ENCODE data around the gene PLAU. TPM values are rescaled to one million over a fixed set of nuclear protein-coding genes. Genes with fewer than 3 reads are reported as not detected.
"Not testable (repeated sequence)": the region's sequence is repeated elsewhere in the genome, so short reads cannot be mapped to it uniquely, and the experiment has no call there.

PLAU gene
- total RNA-seq, 1 experiment from 2014 or later: 219 TPM

DNA sequence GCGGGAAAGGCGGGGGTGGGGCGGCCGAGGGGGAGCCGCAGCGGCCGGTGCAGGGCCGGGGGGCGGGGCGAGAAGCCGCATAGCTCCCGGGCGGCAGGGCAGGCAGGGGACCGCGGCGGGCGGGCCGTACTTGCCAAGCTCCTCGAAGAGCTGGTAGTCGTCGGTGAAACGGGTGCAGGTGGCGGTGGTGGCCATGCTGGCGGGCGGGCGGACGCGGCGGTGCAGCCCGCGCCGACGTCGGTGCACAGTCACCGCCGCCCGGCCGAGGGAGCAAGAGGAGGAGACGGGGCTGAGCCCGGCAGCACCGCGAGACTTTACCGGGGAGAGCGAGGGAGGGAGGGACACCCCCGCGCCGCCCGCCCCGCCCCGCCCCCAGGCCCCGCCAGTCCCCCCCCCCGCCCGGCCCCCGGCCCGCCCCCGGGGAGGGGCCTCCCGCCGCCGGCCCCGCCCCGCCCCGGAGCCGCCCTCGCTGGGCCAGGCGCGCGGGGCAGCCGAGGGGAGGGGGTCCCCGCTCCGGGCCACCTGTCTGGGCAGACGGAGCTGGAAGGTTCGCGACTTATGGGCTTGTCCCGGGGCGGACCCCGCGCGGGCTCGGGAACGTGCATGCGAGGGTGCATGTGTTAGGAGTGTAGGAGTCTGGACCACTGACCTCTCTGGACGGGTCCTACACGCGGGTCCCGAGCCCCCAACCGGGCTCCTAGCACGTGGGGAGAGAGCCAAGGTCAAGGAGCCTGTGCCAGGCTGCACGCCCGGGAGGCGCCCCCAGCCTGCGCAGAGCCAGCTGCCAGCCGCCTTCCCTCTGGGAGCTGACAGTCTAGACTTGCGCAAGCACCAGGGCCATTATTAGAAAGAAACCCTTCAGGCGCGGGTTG, 36.4 kb upstream of the PLAU start, which contains the start of gene CAMK2G:
CAMK2G (minus strand) TSS at position 289 of the 872 bp plus-strand sequence; CDS start at position 195, 94 bp downstream.
- peak; percentile 89 for DNase-seq
- H3K4me3 ChIP-seq: peak within 1 kb of the TSS; percentile 67
- H3K36me3 ChIP-seq: peaks cover 20% of the 10 kb centered on the region
- no peaks in the 10 kb centered on the region for H3K9me3 ChIP-seq
- H3K27me3 ChIP-seq: no peaks in the 10 kb centered on the region

DNA sequence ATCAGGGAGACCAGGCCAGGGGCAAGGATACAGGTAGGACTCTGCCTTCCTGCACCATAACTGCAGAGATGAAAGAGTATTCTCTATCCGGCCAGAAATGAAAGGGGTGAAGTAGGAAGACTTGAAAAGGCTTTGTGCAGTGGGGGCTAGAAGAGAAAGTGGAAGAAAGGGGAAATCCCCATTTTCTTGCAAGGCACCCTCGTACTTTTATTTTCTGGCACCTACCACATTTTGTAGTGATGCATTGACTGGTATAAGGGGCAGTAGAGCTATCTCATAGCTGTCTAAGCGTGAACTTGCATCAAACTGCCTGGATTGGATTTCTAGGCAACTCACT, 35.8 kb upstream of the PLAU start:
- H3K27me3 ChIP-seq: no peaks in the 10 kb centered on the region
- peaks cover 16% of the 10 kb centered on the region for H3K36me3 ChIP-seq
- H3K4me3 ChIP-seq: peak overlapping the region; percentile 67
- no peak for DNase-seq
- H3K9me3 ChIP-seq: no peaks in the 10 kb centered on the region

DNA sequence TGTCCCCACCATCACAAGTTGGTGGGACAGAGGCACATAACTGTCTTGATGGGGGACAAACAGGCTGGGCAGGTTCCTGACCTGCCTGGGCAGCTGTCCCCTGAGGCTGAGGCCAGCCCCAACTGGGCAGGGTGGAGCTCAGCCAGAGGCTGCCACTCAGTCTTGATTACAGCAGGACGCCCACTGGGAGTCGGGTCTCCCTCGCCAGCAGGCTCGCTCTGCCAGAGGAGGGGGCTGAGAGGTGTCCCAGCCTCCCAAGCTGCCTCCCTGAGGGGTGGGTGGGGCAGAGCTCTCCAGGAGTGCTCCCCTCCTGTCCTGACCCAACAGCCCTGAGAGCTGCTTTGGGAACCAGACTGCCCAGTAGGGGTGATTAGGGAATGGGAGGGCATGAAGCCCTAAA, 34.8 kb upstream of the PLAU start:
- no peaks in the 10 kb centered on the region for H3K27me3 ChIP-seq
- no peak for DNase-seq
- H3K36me3 ChIP-seq: peaks cover 12% of the 10 kb centered on the region
- H3K4me3 ChIP-seq: no peak overlapping the region
- H3K9me3 ChIP-seq: no peaks in the 10 kb centered on the region

DNA sequence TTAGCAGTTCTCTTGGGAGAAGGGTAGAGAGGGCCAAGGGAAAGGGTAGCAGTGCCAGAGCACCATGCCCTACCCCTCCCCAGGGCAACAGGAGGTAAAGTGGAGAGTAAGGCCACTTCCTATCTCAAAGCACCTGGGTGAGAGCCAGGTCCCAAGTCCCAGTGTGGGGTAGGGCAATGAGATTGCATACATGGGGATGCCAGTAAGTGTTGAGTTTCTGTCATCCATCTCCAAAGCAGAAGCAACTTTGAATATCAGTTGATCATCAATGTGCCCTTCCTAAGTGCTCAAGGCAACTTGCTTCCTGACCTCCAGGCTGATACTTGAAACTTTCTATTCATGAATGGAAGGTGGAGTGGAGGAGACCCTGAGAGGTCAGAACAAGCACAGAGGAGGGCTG, 34.4 kb upstream of the PLAU start:
- no peaks in the 10 kb centered on the region for H3K27me3 ChIP-seq
- no peaks in the 10 kb centered on the region for H3K9me3 ChIP-seq
- H3K36me3 ChIP-seq: peaks cover 11% of the 10 kb centered on the region
- no peak for DNase-seq
- no peak overlapping the region for H3K4me3 ChIP-seq

DNA sequence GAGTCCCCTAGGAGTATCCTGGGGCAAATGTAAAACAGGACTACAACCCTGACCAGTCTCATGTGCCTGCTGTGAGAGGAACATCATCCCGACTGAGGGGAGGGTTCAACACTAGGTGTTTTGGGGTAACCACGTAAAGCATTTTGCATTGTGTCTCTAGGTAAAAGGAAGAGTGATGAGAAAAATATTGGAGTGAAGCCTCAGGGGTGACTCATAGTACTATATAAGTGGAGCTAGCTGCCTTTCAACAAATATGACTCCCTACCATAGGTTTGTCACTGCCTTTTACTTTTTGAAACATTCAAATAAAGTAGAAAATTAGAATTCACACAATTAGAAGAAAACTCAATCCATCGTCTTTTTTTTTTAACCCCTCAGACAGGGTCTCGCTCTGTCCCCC, 34.0 kb upstream of the PLAU start:
- Histone ChIP-seq H3K9me3 (no peaks in the 10 kb centered on the region), H3K27me3 (no peaks in the 10 kb centered on the region), H3K36me3 (peaks cover 7% of the 10 kb centered on the region), H3K4me3 (no peak overlapping the region)
- DNase-seq: no peak

DNA sequence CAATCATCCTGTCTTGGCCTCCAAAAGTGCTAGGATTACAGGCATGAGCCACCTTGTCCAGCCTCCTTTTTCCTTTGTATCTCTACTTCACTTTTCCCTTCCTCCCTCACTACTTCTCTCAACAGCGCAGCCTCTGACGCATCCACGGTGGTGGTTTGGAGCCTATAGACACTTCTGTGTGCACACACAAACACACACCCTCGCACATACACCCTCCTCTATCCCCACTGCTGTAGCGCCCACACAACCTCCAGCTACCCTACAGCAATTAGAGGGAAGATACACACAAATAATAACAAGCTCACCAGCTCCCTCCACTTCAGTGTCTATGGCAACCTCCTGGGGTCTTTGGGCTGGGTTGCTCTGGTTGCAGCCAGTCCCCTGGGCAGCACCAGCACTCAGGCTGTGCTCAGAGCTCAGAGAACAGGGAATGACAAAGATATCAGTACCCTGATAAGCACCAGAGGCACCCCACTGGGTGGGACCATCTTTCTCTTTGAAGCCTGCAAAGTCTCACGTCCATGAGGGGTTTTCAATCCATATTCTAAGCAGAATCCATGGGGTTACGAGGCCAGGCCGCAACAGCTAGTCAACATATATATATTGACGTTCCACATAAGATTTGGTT, 33.3 kb upstream of the PLAU start:
- Histone ChIP-seq H3K9me3 (no peaks in the 10 kb centered on the region), H3K27me3 (no peaks in the 10 kb centered on the region), H3K36me3 (peaks cover 4% of the 10 kb centered on the region), H3K4me3 (no peak overlapping the region)
- no peak for DNase-seq

DNA sequence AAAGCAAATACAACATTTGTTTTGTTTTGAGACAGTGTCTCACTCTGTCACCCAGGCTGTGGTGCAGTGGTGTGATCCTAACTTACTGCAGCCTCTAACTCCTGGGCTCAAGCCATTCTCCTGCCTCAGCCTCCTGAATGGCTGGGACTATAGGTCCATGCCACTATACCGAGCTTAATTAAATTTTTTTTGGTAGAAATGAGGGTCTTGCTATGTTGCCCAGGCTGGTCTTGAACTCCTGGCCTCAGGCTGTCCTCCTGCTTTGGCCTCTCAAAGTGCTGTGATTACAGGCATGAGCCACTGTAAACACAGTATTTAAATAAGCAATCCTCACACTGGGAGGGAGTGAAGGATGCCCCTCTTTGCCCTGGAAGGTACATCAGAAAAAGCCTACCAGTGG, 32.6 kb upstream of the PLAU start:
- no peaks in the 10 kb centered on the region for H3K27me3 ChIP-seq
- no peak for DNase-seq
- no peaks in the 10 kb centered on the region for H3K36me3 ChIP-seq
- no peaks in the 10 kb centered on the region for H3K9me3 ChIP-seq
- no peak overlapping the region for H3K4me3 ChIP-seq

DNA sequence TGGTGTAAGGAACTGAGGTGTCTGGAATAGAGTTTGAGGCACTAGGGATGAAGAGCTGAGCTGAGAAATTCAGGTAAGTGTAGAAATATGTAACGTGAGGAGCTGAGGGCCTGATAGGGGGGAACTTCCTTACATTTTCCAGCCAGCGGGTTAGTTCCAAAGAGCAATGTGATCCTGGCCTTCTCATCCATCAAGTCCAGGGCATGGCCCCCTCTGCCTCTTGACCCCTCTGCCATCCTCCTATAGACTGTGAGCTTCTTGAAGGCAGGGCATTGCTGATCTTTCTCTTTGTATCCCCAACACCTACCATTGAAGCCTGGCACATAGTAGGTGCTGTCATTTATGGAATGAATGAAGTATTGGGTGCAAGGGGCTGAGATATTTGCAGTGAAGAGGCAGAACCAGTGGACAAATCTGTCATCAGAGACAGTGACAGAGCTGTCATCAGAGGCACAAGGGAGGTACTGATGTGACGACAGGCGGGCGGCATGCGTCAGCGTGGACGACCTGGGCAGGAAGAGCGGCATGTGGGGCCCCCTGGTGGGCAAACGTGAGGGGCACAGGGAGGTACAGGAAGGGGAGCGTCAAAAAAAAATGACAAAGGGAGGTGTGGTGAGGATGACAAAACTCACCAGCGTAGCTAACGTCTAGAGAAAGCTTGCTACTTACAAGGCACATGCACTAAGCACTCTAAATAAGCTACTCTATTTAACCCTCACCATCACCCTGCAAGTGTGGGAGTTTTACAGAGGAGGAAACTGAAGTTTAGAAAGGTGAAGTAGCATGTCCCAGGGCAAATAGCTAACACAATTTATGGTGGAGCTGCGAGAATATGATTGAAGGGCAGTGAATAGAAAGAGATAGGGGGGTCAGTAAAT, 31.4 kb upstream of the PLAU start:
- Histone ChIP-seq H3K27me3 (no peaks in the 10 kb centered on the region), H3K4me3 (no peak overlapping the region), H3K9me3 (no peaks in the 10 kb centered on the region), H3K36me3 (no peaks in the 10 kb centered on the region)
- DNase-seq: peak; percentile 52

DNA sequence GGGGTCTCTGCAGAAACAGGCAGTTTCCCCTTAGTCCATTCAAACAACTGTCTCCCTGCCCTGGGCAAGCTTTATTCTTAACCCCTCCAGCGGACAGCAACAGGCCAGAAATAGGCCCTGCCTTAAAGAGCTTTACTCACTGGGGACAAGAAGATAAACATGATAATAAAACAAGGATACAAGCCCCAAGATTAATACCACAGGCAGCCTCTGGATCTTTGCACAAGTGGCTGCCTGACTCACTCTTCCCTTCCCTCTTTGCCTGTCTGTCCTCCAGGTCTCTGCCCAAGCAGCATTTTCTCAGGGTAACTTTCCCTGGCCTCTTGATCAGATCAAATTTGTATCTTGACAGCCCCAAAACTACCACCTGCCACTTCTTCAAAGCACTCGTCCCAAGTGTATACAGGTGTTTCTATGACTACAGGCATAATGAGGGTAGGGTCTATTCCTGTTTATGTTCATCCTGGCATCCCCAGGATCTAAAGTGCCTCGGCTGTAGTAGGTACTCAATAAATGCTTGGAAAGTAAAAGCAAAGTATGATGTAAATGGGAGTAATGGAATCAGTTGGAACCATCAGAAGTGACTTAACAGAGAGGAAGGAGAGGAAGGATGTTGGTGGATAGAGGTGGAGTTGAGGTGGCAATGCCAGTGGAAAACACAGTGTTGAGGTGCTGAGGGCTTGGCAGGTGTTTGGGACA, 29.6 kb upstream of the PLAU start:
- Histone ChIP-seq H3K36me3 (no peaks in the 10 kb centered on the region), H3K4me3 (no peak overlapping the region), H3K27me3 (no peaks in the 10 kb centered on the region), H3K9me3 (no peaks in the 10 kb centered on the region)
- no peak for DNase-seq

DNA sequence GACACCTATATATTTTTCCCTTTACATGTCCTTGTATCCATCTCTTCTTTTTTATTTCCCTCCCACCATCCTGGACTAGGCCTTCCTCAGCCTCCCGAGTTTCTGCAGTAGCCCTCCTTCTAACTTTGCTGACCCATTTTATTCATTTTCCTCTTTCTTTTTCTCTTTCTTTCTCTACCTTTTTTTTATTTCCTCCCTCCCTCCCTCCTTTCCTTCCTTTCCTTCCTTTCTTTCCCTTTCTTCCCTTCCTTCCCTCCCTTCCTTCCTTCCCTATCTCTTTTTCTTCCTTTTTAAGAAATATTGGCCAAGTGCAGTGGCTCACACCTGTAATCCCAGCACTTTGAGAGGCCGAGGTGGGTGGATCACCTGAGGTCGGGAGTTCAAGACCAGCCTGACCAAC, 26.9 kb upstream of the PLAU start:
- Histone ChIP-seq H3K27me3 (no peaks in the 10 kb centered on the region), H3K36me3 (no peaks in the 10 kb centered on the region), H3K4me3 (no peak overlapping the region), H3K9me3 (no peaks in the 10 kb centered on the region)
- no peak for DNase-seq

DNA sequence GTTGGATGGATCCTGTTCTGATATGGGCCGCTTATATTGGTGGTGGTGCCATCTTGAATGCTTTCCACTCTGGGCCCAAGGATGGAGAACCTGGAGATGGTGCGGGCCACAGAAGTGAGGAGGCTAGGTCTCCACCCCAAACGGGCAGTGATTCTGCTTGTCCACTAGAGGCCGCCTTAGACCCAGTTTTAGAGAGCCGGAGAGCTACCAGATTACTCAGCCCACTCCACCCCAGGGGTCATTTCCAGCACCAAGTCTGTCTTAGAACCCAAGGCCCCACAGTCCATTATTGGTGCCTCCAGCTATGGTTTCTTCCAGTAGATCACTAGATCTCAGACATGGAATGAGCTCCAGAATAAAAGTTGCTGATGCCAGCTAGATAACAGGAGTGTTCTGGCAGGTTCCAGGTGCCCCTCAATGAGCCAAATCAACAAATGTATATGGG, 24.8 kb upstream of the PLAU start:
- Histone ChIP-seq H3K36me3 (no peaks in the 10 kb centered on the region), H3K9me3 (no peaks in the 10 kb centered on the region), H3K4me3 (no peak overlapping the region), H3K27me3 (no peaks in the 10 kb centered on the region)
- peak; percentile 79 for DNase-seq

DNA sequence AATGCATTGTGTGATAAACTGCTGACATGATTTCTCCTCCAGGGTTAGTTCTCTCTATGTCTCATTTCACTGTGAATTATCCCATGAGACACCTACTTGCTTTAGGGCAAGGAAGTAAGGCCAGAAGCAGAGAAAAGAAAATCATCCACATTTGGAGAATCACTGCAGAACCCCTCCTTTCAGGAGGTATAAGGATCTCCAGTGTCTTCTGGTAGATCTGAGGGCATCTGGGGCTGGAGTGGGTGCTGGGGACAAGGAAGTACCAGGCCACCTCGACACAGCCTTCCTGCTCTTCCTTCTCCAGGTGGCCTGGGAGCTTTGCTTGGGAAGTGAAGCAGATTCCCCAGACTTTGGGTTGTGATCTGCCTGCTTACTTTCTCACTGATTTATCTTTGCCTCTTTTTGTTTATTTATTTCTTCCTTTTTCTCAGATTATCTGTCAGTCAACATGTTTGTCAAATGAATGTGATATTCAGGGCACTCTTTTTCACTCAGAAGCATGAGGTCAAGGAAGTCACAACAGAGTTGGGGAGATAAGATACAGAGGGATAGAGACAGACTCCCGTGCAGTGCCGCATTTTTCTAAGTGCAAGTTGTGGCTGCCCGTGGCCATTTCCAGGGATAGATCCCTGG, 24.2 kb upstream of the PLAU start:
- DNase-seq: no peak
- H3K27me3 ChIP-seq: no peaks in the 10 kb centered on the region
- H3K4me3 ChIP-seq: no peak overlapping the region
- no peaks in the 10 kb centered on the region for H3K36me3 ChIP-seq
- no peaks in the 10 kb centered on the region for H3K9me3 ChIP-seq

DNA sequence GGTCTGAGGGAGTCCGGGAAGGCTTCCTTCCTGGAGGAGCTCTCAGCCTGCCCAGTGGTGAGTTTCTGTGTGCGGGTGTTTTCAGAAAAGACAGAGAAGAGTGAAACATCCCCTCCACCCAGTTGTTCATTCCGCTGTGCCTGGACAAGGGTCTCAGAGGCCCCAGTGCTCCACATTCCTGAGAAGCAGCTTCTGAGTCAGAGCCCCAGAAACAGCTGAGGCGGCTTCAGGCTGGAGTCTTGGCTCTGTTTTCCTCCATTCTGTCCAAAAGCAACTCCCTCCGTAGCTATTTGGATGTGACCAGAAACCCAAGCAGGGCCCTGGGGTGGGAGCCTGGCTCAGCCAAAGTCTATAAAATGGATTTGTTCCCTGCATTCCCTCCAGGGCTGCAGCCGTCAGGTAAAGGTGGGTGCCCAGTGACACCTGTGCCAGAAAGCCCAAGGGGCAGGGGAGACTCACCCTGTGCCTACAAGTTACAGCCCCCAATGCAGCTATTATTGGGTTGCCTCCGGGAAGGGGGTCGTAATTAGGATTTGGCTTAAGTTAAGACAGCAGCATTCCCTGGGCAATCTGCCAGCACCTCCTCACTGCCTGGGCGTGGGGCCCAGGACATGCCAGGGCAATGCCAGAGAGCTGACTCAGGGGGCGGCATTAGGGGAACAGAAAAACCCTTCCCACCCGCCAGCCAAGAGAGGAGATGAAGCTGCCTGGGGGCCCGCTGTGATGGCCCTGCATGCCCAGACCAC, 23.5 kb upstream of the PLAU start:
- Histone ChIP-seq H3K27me3 (no peaks in the 10 kb centered on the region), H3K9me3 (no peaks in the 10 kb centered on the region), H3K36me3 (no peaks in the 10 kb centered on the region), H3K4me3 (no peak overlapping the region)
- peak; percentile 96 for DNase-seq

DNA sequence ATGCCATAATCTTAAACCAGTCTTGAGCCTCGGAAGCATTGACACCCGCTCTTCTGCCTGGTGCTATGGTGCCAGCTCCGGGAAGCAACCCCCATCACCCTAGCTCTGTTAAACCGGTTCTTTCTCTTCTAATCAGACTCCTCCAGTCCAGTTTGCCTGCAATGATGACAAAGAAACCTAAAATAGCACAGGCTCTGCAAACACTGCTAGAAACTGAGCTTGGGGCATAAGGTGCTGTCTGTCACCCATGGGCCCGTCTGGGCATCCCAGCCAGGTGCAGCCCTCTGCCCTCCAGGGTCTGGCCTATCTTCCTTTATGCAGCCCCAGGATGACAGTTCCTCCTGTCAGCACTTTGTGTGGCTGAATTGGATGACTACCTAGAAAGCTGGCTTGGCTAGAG, 22.4 kb upstream of the PLAU start:
- no peak for DNase-seq
- Histone ChIP-seq H3K27me3 (no peaks in the 10 kb centered on the region), H3K4me3 (no peak overlapping the region), H3K36me3 (no peaks in the 10 kb centered on the region), H3K9me3 (no peaks in the 10 kb centered on the region)

DNA sequence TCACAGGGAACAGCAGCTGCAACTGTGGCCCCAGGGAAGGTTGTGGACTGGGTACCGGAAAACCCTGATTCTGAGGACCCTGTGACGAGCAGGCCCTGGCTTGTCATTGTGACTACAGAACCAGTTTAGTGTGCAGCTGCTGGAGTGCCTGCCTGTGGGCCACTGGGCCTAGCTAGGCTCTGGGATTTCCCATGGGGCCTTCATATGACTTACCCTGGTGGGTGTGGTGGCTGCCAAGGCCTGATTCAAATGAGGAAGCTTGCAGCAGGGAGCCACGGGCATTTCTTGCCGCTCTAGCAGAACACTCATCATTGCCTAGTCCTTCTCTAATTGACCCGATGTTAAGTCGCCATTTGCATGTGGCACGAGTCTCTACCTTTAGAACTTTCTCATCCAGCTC, 21.9 kb upstream of the PLAU start:
- Histone ChIP-seq H3K9me3 (no peaks in the 10 kb centered on the region), H3K4me3 (no peak overlapping the region), H3K36me3 (no peaks in the 10 kb centered on the region), H3K27me3 (no peaks in the 10 kb centered on the region)
- DNase-seq: peak; percentile 91

DNA sequence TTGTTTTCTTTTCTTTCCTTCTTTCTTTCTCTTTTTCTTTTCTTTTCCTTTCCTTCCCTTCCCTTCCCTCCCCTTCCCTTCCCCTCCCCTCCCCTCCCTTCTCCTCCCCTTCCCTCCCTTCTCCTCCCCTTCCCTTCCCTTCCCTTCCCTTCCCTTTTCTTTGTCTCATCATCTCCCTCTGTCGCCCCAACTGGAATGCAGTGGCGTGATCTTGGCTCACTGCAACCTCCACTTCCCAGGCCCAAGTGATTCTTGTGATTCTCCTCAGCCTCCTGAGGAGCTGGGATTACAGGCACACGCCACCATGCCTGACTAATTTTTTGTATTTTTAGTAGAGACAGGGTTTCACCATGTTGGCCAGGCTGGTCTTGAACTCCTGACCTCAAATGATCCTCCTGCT, 21.5 kb upstream of the PLAU start:
- H3K36me3 ChIP-seq, H3K4me3 ChIP-seq, H3K9me3 ChIP-seq, H3K27me3 ChIP-seq: not testable (repeated sequence)
- DNase-seq: peak; percentile 75
